Measurements from ENCODE around the gene SECISBP2. TPM values are rescaled to one million over a fixed set of nuclear protein-coding genes. Genes with fewer than 3 reads are reported as not detected.

The SECISBP2 gene
- total and polyA plus RNA-seq, 9 donors, result 31.2 to 87.6 (median 51.1) TPM

DNA sequence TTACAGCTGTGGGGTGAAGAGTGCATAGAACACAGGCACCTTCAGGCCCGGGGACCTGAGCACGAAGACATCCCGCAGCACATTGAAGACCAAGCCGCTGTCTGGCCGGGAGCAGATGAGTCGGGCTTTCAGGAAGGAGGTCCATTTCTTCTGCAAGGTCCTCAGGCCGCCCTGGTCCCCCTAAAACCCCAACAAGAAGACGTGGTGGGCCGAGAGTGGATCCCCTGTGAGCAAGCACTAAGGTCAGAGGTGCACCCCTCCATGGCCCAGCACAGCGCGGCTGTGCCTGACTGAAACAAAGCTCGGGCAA, 70.5 kb downstream of the SECISBP2 start:
- no peak for TF ChIP-seq CTCF (IDR thresholded peaks at IDR 0.05)
- intact Hi-C loops (cut with DNase I), result no loop called here
- no peaks in the 10 kb centered on the region for H3K27me3 ChIP-seq
- H3K36me3 ChIP-seq, result no peaks in the 10 kb centered on the region
- peak overlapping the region in 1 of 2 donors; percentile 64 for H3K27ac ChIP-seq
- H3K9me3 ChIP-seq, result no peaks in the 10 kb centered on the region
- no peak for DNase-seq
- WGBS, 3 donors, result 93 to 96% (median 96%) methylated on average over 12 of the region's 12 CpGs
- H3K4me3 ChIP-seq, result no peak overlapping the region
- peaks cover 12% of the 10 kb centered on the region for H3K4me1 ChIP-seq (ENCODE audit: insufficient read depth)

DNA sequence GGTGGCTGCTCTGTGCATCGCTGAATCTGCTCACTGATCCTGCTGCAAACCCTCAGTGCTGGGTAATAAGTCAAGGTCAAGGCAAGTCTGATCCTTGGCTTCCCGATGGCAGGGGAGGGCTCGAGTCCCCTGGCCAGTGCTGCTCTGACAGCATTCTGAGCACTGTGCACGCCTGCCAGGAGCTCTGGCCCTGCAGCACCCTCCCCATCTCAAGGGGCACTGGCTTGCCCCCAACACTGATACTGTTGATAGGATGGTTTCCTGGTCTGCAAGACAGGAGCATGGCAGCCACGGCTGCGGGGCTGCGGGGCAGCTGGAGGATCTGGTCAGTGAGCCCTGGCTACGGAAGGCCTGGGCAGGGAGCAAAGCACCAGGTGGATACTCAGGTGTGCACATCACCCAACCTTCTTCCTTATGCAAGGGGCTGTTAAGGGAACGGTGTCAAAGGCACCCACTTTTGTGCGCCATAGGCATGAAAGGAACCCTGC, 71.8 kb downstream of the SECISBP2 start:
- Histone ChIP-seq H3K27ac (no peak overlapping the region), H3K27me3 (no peaks in the 10 kb centered on the region), H3K4me1 (ENCODE audit: insufficient read depth) (peaks cover 12% of the 10 kb centered on the region), H3K36me3 (no peaks in the 10 kb centered on the region), H3K4me3 (no peak overlapping the region), H3K9me3 (no peaks in the 10 kb centered on the region)
- intact Hi-C loops (cut with DNase I), result no loop called here
- TF ChIP-seq EP300 (IDR thresholded peaks at IDR 0.05) (no peak), CTCF (IDR thresholded peaks at IDR 0.05) (no peak), POLR2A (IDR thresholded peaks at IDR 0.05) (no peak)
- DNase-seq, result no peak
- WGBS, 3 donors, result 58 to 77% (median 68%) methylated on average over 10 of the region's 10 CpGs

DNA sequence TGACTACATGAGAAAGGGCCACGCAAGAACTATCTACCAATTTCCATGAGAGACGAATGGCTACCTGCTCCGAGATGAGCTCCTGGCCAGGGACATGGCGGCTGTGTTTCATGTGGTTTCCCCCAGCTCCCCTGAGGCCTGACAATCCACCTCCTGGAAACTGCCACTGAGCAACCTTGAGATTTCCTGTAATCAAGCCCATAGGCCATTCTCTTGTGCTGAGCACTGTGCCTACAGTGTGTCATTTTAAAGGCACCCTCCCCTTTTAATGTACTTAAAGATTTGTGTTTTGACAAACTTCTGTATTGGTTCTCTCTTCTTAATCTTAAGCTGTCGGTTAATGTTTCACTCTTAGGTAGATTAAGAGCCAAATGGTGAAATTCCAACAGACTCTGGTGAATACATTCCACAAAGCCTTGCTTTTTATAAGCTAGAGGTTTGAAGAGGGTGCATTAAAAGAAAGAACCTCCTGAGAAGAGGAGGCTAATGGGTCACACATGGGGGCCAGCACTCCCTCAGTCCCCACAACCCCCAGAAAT, 72.3 kb downstream of the SECISBP2 start:
- no peak for TF ChIP-seq EP300 (IDR thresholded peaks at IDR 0.05)
- no peak for TF ChIP-seq CTCF (IDR thresholded peaks at IDR 0.05)
- no peak for TF ChIP-seq POLR2A (IDR thresholded peaks at IDR 0.05)
- Histone ChIP-seq H3K4me3 (no peak overlapping the region), H3K4me1 (ENCODE audit: insufficient read depth) (peaks cover 12% of the 10 kb centered on the region), H3K9me3 (no peaks in the 10 kb centered on the region), H3K27ac (no peak overlapping the region), H3K27me3 (no peaks in the 10 kb centered on the region), H3K36me3 (no peaks in the 10 kb centered on the region)
- no peak for DNase-seq
- intact Hi-C loops (cut with DNase I), result no loop called here
- WGBS, 3 donors, result 85 to 86% (median 85%) methylated on average over 5 of the region's 5 CpGs

GRCh38 chr9:89391585-89391984, 73.3 kb downstream of the SECISBP2 start:
- DNase-seq, result no peak
- Histone ChIP-seq H3K27ac (no peak overlapping the region), H3K36me3 (no peaks in the 10 kb centered on the region), H3K9me3 (no peaks in the 10 kb centered on the region), H3K4me1 (ENCODE audit: insufficient read depth) (peaks cover 12% of the 10 kb centered on the region), H3K27me3 (no peaks in the 10 kb centered on the region), H3K4me3 (no peak overlapping the region)
- TF ChIP-seq POLR2A (IDR thresholded peaks at IDR 0.05) (no peak), CTCF (IDR thresholded peaks at IDR 0.05) (no peak), EP300 (IDR thresholded peaks at IDR 0.05) (no peak)
- intact Hi-C loops (cut with DNase I), result no loop called here
- 90 to 92% (median 91%) methylated on average over 6 of the region's 6 CpGs for WGBS, 3 donors

All from ovary (tissue), 9 donors.